Stimulated activated CD4-positive, alpha-beta T cell treated with anti-CD3 and anti-CD28 coated beads, Interleukin-4, amount 100 ng/mL, for 4 hours (primary cell): ENCODE results near the gene KCNAB1.

ENCODE experiments used
- DNase-seq, 2 experiments: peaks; one replicate each; pipeline ENCODE4 v3.0.0-alpha.2; 2020

Gene KCNAB1

GRCh38 chr3:156140001-156140595 lies 19.7 kb downstream of the KCNAB1 start:
- DNase-seq: no peak

GRCh38 chr3:156142702-156143101 lies 22.3 kb downstream of the KCNAB1 start:
- DNase-seq: no peak

GRCh38 chr3:156143136-156143535 lies 22.8 kb downstream of the KCNAB1 start:
- no peak for DNase-seq

- no peak for DNase-seq
Measured at GRCh38 chr3:156144060-156144459, 23.7 kb downstream of the KCNAB1 start.

- no peak for DNase-seq
Measured at GRCh38 chr3:156145866-156146265, 25.5 kb downstream of the KCNAB1 start.

- no peak for DNase-seq
Measured at GRCh38 chr3:156148345-156148945, 28.1 kb downstream of the KCNAB1 start.

- no peak for DNase-seq
Measured at GRCh38 chr3:156148946-156149381, 28.6 kb downstream of the KCNAB1 start.

- no peak for DNase-seq
Measured at GRCh38 chr3:156149876-156150275, 29.5 kb downstream of the KCNAB1 start.

GRCh38 chr3:156150434-156151066 lies 30.2 kb downstream of the KCNAB1 start:
- peak in 1 of 2 experiments; percentile 8 for DNase-seq

- DNase-seq: peak; percentile 17 to 36
Measured at GRCh38 chr3:156151824-156152428, 31.5 kb downstream of the KCNAB1 start.

GRCh38 chr3:156158656-156159295 lies 38.4 kb downstream of the KCNAB1 start:
- no peak for DNase-seq

- DNase-seq: no peak
Measured at GRCh38 chr3:156160647-156161046, 40.3 kb downstream of the KCNAB1 start.

- no peak for DNase-seq
Measured at GRCh38 chr3:156161172-156161571, 40.8 kb downstream of the KCNAB1 start.

- DNase-seq: no peak
Measured at GRCh38 chr3:156163848-156164247, 43.5 kb downstream of the KCNAB1 start.

GRCh38 chr3:156166808-156167207 lies 46.4 kb downstream of the KCNAB1 start:
- DNase-seq: no peak

- no peak for DNase-seq
Measured at GRCh38 chr3:156170571-156170970, 50.2 kb downstream of the KCNAB1 start.

- DNase-seq: no peak
Measured at GRCh38 chr3:156171281-156172267, 51.2 kb downstream of the KCNAB1 start.

- DNase-seq: no peak
Measured at GRCh38 chr3:156172536-156172935, 52.2 kb downstream of the KCNAB1 start.

GRCh38 chr3:156174229-156174847 lies 54.0 kb downstream of the KCNAB1 start:
- DNase-seq: no peak

GRCh38 chr3:156175570-156175969 lies 55.2 kb downstream of the KCNAB1 start:
- DNase-seq: no peak

GRCh38 chr3:156176048-156176447 lies 55.7 kb downstream of the KCNAB1 start:
- DNase-seq: no peak
